Neural progenitor cell (in vitro differentiated cells): ENCODE measurements around the gene KLF9. TPM values are rescaled to one million over a fixed set of nuclear protein-coding genes. Genes with fewer than 3 reads are reported as not detected.

Source experiments
- DNase-seq: peaks from one replicate; pipeline ENCODE4 v3.0.0-alpha.2; 2016; ENCODE audit warnings: low spot score
- H2AFZ ChIP-seq: fragments of 200-600 bp; sonication (generic); replicated peaks from 2 replicates; pipeline ENCODE4 v1.6.1; 2016; ENCODE audit warnings: antibody characterized with exemption
- H3F3A ChIP-seq: fragments of 200-600 bp; sonication (generic); 2 replicates; pipeline ENCODE4 v1.6.1; 2016; ENCODE audit warnings: antibody characterized with exemption, low read depth
- H3K27ac ChIP-seq: fragments of 200-600 bp; sonication (generic); 2 replicates; pipeline ENCODE4 v1.5.1; 2016; ENCODE audit warnings: mild to moderate bottlenecking
- H3K27me3 ChIP-seq: fragments of 200-600 bp; sonication (generic); 2 replicates; pipeline ENCODE4 v1.6.1; 2016; ENCODE audit warnings: mild to moderate bottlenecking, moderate library complexity
- H3K36me3 ChIP-seq: fragments of 200-600 bp; sonication (generic); 2 replicates; pipeline ENCODE4 v1.5.1; 2016
- H3K4me1 ChIP-seq: fragments of 200-600 bp; sonication (generic); 2 replicates; pipeline ENCODE4 v1.6.1; 2016; ENCODE audit warnings: mixed run types
- H3K4me2 ChIP-seq: fragments of 200-600 bp; sonication (generic); 2 replicates; pipeline ENCODE4 v1.6.1; 2016
- H3K4me3 ChIP-seq: fragments of 200-600 bp; sonication (generic); 2 replicates; pipeline ENCODE4 v1.5.1; 2016
- H3K79me2 ChIP-seq: fragments of 200-600 bp; sonication (generic); 2 replicates; pipeline ENCODE4 v1.6.1; 2016; ENCODE audit warnings: low read depth
- H3K9ac ChIP-seq: fragments of 200-600 bp; sonication (generic); 2 replicates; pipeline ENCODE4 v1.6.1; 2016
- H3K9me3 ChIP-seq: fragments of 200-600 bp; sonication (generic); 2 replicates; pipeline ENCODE4 v1.5.1; 2016; ENCODE audit warnings: low read depth
- H4K20me1 ChIP-seq: fragments of 200-600 bp; sonication (generic); 2 replicates; pipeline ENCODE4 v1.6.1; 2016; ENCODE audit warnings: low read depth
- H3K27ac Mint-ChIP-seq: 3 replicates; pipeline ENCODE4 v1.8.0; 2021; ENCODE audit warnings: mixed read lengths
- H3K27me3 Mint-ChIP-seq: 2 replicates; pipeline ENCODE4 v1.8.0; 2022; ENCODE audit warnings: low read depth, mild to moderate bottlenecking, inconsistent platforms, moderate library complexity, mixed read lengths; ENCODE audit not compliant: insufficient read depth
- H3K36me3 Mint-ChIP-seq: 3 replicates; pipeline ENCODE4 v1.8.0; 2021; ENCODE audit warnings: mixed read lengths
- H3K4me1 Mint-ChIP-seq: 3 replicates; pipeline ENCODE4 v1.8.0; 2021; ENCODE audit warnings: mixed read lengths
- H3K4me3 Mint-ChIP-seq: 3 replicates; pipeline ENCODE4 v1.8.0; 2021; ENCODE audit warnings: mild to moderate bottlenecking, moderate library complexity, mixed read lengths
- H3K9me3 Mint-ChIP-seq: 3 replicates; pipeline ENCODE4 v1.8.0; 2020; ENCODE audit warnings: mixed read lengths
- EZH2 ChIP-seq: fragments of 200-600 bp; sonication (generic); IDR thresholded peaks from 2 replicates; pipeline ENCODE4 v1.6.1; 2017; ENCODE audit warnings: antibody characterized with exemption, mild to moderate bottlenecking, moderate library complexity
- EZH2phosphoT487 ChIP-seq: fragments of 200-600 bp; sonication (generic); IDR thresholded peaks from 2 replicates; pipeline ENCODE4 v1.6.1; 2017; ENCODE audit warnings: antibody characterized with exemption
- total RNA-seq: library from RNA; depleted of rRNA; stranded (reverse); fragments of >200 nt; gene quantifications from 2 replicates; pipeline ENCODE4 v1.2.3, GENCODE V29; 2015; ENCODE audit warnings: low replicate concordance
- TF ChIP-seq, protein P1 (sequence below): fragments of 200-600 bp; sonication (generic); IDR thresholded peaks from 2 replicates; pipeline ENCODE4 v1.5.1; 2017; ENCODE audit warnings: antibody characterized with exemption, mild to moderate bottlenecking

KLF9 gene
- total RNA-seq, 1 donor from 2014 or later: 0.41 TPM

DNA sequence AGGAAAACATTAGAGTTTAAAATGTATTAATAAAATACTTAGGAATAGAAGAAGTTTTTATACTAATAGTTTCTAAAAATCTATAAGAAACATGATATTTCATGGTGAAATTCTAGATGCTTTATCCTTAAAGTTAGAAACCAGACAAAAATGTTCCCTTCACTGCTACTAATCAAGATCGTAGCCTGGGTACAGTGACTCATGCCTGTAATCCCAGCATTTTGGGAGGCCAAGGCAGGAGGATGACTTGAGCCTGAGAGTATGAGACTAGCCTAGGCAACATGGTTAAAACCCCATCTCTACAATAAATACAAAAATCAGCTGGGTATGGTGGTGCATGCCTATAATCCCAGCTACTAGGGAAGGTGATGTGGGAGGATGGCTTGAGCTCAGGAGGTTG is 30.4 kb upstream of the KLF9 start:
- Histone ChIP-seq H2AFZ (no peak overlapping the region), H3K4me1 (peaks cover 12% of the 10 kb centered on the region), H3F3A (no peaks in the 10 kb centered on the region), H3K9ac (no peak overlapping the region), H3K79me2 (no peaks in the 10 kb centered on the region), H3K9me3 (no peaks in the 10 kb centered on the region), H3K27me3 (no peaks in the 10 kb centered on the region), H3K27ac (no peak overlapping the region), H3K4me3 (no peak overlapping the region), H3K4me2 (no peak overlapping the region), H4K20me1 (no peaks in the 10 kb centered on the region), H3K36me3 (no peaks in the 10 kb centered on the region)
- H3K4me1 Mint-ChIP-seq: no peaks in the 10 kb centered on the region
- no peak overlapping the region for H3K27ac Mint-ChIP-seq
- no peaks in the 10 kb centered on the region for H3K9me3 Mint-ChIP-seq
- DNase-seq: no peak
- no peak overlapping the region for H3K4me3 Mint-ChIP-seq
- no peaks in the 10 kb centered on the region for H3K27me3 Mint-ChIP-seq
- no peak for TF ChIP-seq EZH2
- TF ChIP-seq, protein P1, sequence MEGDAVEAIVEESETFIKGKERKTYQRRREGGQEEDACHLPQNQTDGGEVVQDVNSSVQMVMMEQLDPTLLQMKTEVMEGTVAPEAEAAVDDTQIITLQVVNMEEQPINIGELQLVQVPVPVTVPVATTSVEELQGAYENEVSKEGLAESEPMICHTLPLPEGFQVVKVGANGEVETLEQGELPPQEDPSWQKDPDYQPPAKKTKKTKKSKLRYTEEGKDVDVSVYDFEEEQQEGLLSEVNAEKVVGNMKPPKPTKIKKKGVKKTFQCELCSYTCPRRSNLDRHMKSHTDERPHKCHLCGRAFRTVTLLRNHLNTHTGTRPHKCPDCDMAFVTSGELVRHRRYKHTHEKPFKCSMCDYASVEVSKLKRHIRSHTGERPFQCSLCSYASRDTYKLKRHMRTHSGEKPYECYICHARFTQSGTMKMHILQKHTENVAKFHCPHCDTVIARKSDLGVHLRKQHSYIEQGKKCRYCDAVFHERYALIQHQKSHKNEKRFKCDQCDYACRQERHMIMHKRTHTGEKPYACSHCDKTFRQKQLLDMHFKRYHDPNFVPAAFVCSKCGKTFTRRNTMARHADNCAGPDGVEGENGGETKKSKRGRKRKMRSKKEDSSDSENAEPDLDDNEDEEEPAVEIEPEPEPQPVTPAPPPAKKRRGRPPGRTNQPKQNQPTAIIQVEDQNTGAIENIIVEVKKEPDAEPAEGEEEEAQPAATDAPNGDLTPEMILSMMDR: no peak
- TF ChIP-seq EZH2phosphoT487: no peak
- H3K36me3 Mint-ChIP-seq: no peaks in the 10 kb centered on the region

DNA sequence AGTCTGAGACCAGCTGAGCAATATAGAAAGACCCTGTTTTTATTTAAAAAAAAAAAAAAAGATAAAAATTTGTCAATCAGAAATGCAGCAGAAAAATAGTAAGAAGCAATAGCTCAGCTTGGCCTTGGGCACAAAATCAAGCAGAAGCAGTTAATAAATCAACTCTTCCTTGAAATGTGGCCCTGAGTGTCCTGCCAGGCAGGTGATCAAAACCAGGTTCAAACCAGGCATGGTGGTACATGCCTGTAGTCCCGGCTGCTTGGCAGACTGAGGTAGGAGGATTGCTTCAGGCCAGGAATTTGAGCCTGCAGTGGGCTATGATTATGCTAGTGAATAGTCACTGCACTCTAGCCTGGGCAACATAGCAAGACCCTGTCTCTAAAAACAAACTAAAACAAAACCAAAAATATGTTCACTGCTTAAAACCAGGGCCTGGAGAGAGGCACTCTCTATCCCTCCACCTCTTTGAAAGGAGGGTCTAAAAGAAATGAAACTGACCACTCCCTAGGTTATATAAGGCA is 27.9 kb upstream of the KLF9 start:
- no peaks in the 10 kb centered on the region for H3K9me3 ChIP-seq
- no peaks in the 10 kb centered on the region for H3K27me3 ChIP-seq
- H3K4me3 Mint-ChIP-seq: no peak overlapping the region
- no peak overlapping the region for H3K27ac ChIP-seq
- H3K4me1 ChIP-seq: peaks cover 12% of the 10 kb centered on the region
- H3K36me3 Mint-ChIP-seq: no peaks in the 10 kb centered on the region
- H3K9ac ChIP-seq: no peak overlapping the region
- no peaks in the 10 kb centered on the region for H4K20me1 ChIP-seq
- no peak for TF ChIP-seq EZH2phosphoT487
- no peak for TF ChIP-seq EZH2
- TF ChIP-seq, protein P1: no peak
- peaks cover 2% of the 10 kb centered on the region for H3K27me3 Mint-ChIP-seq
- no peak overlapping the region for H3K4me2 ChIP-seq
- H3K4me1 Mint-ChIP-seq: no peaks in the 10 kb centered on the region
- H3K27ac Mint-ChIP-seq: no peak overlapping the region
- no peak overlapping the region for H2AFZ ChIP-seq
- no peaks in the 10 kb centered on the region for H3K9me3 Mint-ChIP-seq
- H3K36me3 ChIP-seq: no peaks in the 10 kb centered on the region
- no peak for DNase-seq
- H3K4me3 ChIP-seq: no peak overlapping the region
- H3F3A ChIP-seq: no peaks in the 10 kb centered on the region
- no peaks in the 10 kb centered on the region for H3K79me2 ChIP-seq

DNA sequence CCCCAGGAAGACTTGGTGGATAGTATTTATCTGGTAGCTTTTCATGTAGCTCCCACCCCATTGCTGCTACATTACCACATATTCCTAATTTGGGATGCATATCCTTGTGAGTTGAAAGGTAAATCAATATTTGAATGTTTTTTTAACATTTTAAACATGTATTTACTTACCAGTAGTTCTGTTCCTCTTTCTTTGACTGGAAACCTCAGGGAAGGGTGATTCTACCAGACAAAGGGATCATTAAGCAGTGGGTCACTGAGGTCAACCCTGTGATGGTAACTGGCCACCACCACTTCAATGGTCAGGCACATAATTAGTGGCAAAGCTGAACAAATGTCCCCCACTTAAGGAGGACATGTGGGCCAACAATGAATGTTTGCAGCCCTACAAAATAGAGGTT is 27.2 kb upstream of the KLF9 start:
- H4K20me1 ChIP-seq: no peaks in the 10 kb centered on the region
- peak; percentile 47 for DNase-seq
- TF ChIP-seq, protein P1: no peak
- no peak for TF ChIP-seq EZH2
- TF ChIP-seq EZH2phosphoT487: no peak
- H3K36me3 ChIP-seq: no peaks in the 10 kb centered on the region
- Mint-ChIP-seq H3K27me3 (peaks cover 2% of the 10 kb centered on the region), H3K27ac (no peak overlapping the region), H3K4me3 (no peak overlapping the region), H3K9me3 (no peaks in the 10 kb centered on the region), H3K4me1 (no peaks in the 10 kb centered on the region), H3K36me3 (no peaks in the 10 kb centered on the region)
- H3F3A ChIP-seq: no peaks in the 10 kb centered on the region
- no peak overlapping the region for H3K9ac ChIP-seq
- no peak overlapping the region for H3K27ac ChIP-seq
- no peak overlapping the region for H3K4me3 ChIP-seq
- H2AFZ ChIP-seq: no peak overlapping the region
- H3K27me3 ChIP-seq: no peaks in the 10 kb centered on the region
- H3K79me2 ChIP-seq: no peaks in the 10 kb centered on the region
- no peaks in the 10 kb centered on the region for H3K9me3 ChIP-seq
- H3K4me1 ChIP-seq: peaks cover 12% of the 10 kb centered on the region
- peak overlapping the region; percentile 4 for H3K4me2 ChIP-seq
